ENCODE results near the gene KISS1.
"Not testable (repeated sequence)": the region's sequence is repeated elsewhere in the genome, so short reads cannot be mapped to it uniquely, and the experiment has no call there.

The KISS1 gene

GRCh38 chr1:204196068-204196795 lies at the start of gene KISS1:
Gene KISS1, minus strand, starts transcription at chr1:204196491. Its CDS starts 3,615 bp downstream, at chr1:204192876.
- DNase-seq (ENCODE audit: low read depth in 4 of 4, low spot score in 1 of 4) = no peak

GRCh38 chr1:204242920-204243319 lies 46.6 kb upstream of the KISS1 start:
- no peak for DNase-seq (ENCODE audit: low read depth in 4 of 4, low spot score in 1 of 4)

- DNase-seq (ENCODE audit: low read depth in 4 of 4, low spot score in 1 of 4) = no peak
Measured at GRCh38 chr1:204241914-204242313, 45.6 kb upstream of the KISS1 start.

GRCh38 chr1:204241050-204241449 lies 44.8 kb upstream of the KISS1 start:
- no peak for DNase-seq (ENCODE audit: low read depth in 4 of 4, low spot score in 1 of 4)

GRCh38 chr1:204240233-204240632 lies 43.9 kb upstream of the KISS1 start:
- DNase-seq (ENCODE audit: low read depth in 4 of 4, low spot score in 1 of 4) = no peak

GRCh38 chr1:204239401-204239800 lies 43.1 kb upstream of the KISS1 start:
- DNase-seq (ENCODE audit: low read depth in 4 of 4, low spot score in 1 of 4) = not testable (repeated sequence)

GRCh38 chr1:204238520-204238919 lies 42.2 kb upstream of the KISS1 start:
- not testable (repeated sequence) for DNase-seq (ENCODE audit: low read depth in 4 of 4, low spot score in 1 of 4)

GRCh38 chr1:204237515-204237914 lies 41.2 kb upstream of the KISS1 start:
- DNase-seq (ENCODE audit: low read depth in 4 of 4, low spot score in 1 of 4) = not testable (repeated sequence)

GRCh38 chr1:204232526-204232925 lies 36.2 kb upstream of the KISS1 start:
- DNase-seq (ENCODE audit: low read depth in 4 of 4, low spot score in 1 of 4) = no peak

- DNase-seq (ENCODE audit: low read depth in 4 of 4, low spot score in 1 of 4) = no peak
Measured at GRCh38 chr1:204230211-204230610, 33.9 kb upstream of the KISS1 start.

GRCh38 chr1:204228896-204229295 lies 32.6 kb upstream of the KISS1 start:
- no peak for DNase-seq (ENCODE audit: low read depth in 4 of 4, low spot score in 1 of 4)

GRCh38 chr1:204227996-204228785 lies 31.9 kb upstream of the KISS1 start:
- DNase-seq (ENCODE audit: low read depth in 4 of 4, low spot score in 1 of 4) = no peak

- DNase-seq (ENCODE audit: low read depth in 4 of 4, low spot score in 1 of 4) = no peak
Measured at GRCh38 chr1:204227351-204227750, 31.1 kb upstream of the KISS1 start.

GRCh38 chr1:204225841-204226735 lies 29.8 kb upstream of the KISS1 start:
- no peak for DNase-seq (ENCODE audit: low read depth in 4 of 4, low spot score in 1 of 4)

GRCh38 chr1:204224655-204225054 lies 28.4 kb upstream of the KISS1 start:
- no peak for DNase-seq (ENCODE audit: low read depth in 4 of 4, low spot score in 1 of 4)

- no peak for DNase-seq (ENCODE audit: low read depth in 4 of 4, low spot score in 1 of 4)
Measured at GRCh38 chr1:204223129-204223860, 27.0 kb upstream of the KISS1 start.

GRCh38 chr1:204222764-204223055 lies 26.4 kb upstream of the KISS1 start:
- DNase-seq (ENCODE audit: low read depth in 4 of 4, low spot score in 1 of 4) = no peak

GRCh38 chr1:204222006-204222763 lies 25.9 kb upstream of the KISS1 start:
- DNase-seq (ENCODE audit: low read depth in 4 of 4, low spot score in 1 of 4) = no peak

- no peak for DNase-seq (ENCODE audit: low read depth in 4 of 4, low spot score in 1 of 4)
Measured at GRCh38 chr1:204221271-204221670, 25.0 kb upstream of the KISS1 start.

- DNase-seq (ENCODE audit: low read depth in 4 of 4, low spot score in 1 of 4) = no peak
Measured at GRCh38 chr1:204219971-204220616, 23.8 kb upstream of the KISS1 start.
